ENCODE data around the gene PPP2R3B.

DNA sequence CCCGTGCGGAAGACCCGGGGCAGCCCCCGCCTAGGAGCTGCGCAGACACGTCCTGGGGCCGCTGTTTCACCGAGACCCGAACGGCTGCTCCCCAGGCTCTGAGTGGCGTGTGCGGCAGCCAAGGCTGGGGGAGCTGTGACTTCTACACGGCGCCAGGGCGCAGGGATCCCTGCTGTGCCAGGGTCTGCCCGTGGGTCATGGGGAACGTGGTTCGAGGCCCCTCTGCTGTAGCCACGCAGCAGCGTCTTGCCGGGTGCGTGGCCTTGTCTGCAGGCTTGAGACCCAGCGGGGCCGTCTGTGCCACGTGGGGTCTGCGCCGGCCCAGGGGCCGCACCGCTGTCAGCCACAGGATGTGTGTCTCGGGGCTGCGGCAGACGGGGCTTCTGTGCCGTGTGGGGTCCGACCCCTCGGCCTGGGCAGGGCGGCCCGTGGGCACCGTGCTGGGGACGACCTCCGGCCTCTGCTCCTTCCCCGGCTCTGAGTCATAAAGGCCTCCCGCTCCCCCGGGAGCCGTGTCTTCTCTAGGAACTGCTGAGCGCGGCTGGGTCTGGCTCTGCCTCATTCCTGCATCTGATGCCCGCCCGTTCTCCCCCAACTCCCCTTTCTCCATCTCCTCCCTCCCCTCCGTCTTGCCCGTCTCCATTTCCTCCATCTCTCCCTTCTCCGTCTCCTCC, 55.4 kb downstream of the PPP2R3B start:
- no peak for TF ChIP-seq POLR2A (IDR thresholded peaks at IDR 0.05; ENCODE audit: extremely low read depth, insufficient read length)
- TF ChIP-seq, protein P1, sequence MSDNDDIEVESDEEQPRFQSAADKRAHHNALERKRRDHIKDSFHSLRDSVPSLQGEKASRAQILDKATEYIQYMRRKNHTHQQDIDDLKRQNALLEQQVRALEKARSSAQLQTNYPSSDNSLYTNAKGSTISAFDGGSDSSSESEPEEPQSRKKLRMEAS (IDR thresholded peaks at IDR 0.05; ENCODE audit: low read depth, low read length) = no peak
- TF ChIP-seq, protein P2, sequence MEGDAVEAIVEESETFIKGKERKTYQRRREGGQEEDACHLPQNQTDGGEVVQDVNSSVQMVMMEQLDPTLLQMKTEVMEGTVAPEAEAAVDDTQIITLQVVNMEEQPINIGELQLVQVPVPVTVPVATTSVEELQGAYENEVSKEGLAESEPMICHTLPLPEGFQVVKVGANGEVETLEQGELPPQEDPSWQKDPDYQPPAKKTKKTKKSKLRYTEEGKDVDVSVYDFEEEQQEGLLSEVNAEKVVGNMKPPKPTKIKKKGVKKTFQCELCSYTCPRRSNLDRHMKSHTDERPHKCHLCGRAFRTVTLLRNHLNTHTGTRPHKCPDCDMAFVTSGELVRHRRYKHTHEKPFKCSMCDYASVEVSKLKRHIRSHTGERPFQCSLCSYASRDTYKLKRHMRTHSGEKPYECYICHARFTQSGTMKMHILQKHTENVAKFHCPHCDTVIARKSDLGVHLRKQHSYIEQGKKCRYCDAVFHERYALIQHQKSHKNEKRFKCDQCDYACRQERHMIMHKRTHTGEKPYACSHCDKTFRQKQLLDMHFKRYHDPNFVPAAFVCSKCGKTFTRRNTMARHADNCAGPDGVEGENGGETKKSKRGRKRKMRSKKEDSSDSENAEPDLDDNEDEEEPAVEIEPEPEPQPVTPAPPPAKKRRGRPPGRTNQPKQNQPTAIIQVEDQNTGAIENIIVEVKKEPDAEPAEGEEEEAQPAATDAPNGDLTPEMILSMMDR (IDR thresholded peaks at IDR 0.05; ENCODE audit: low read depth, low read length) = no peak

All from NB4 (cell line).